Stimulated activated CD8-positive, alpha-beta memory T cell treated with anti-CD3 and anti-CD28 coated beads, Interleukin-15, amount 100 ng/mL, for 4 hours (primary cell): Measurements from ENCODE around the gene IGFBPL1.
"Not testable (repeated sequence)": the region's sequence is repeated elsewhere in the genome, so short reads cannot be mapped to it uniquely, and the experiment has no call there.

ENCODE experiments used
- DNase-seq, 2 donors: peaks; one replicate each; pipeline ENCODE4 v3.0.0-alpha.2; 2020; ENCODE audit warnings: low read depth in 2 of 2

The IGFBPL1 gene, protein sequence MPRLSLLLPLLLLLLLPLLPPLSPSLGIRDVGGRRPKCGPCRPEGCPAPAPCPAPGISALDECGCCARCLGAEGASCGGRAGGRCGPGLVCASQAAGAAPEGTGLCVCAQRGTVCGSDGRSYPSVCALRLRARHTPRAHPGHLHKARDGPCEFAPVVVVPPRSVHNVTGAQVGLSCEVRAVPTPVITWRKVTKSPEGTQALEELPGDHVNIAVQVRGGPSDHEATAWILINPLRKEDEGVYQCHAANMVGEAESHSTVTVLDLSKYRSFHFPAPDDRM

DNA sequence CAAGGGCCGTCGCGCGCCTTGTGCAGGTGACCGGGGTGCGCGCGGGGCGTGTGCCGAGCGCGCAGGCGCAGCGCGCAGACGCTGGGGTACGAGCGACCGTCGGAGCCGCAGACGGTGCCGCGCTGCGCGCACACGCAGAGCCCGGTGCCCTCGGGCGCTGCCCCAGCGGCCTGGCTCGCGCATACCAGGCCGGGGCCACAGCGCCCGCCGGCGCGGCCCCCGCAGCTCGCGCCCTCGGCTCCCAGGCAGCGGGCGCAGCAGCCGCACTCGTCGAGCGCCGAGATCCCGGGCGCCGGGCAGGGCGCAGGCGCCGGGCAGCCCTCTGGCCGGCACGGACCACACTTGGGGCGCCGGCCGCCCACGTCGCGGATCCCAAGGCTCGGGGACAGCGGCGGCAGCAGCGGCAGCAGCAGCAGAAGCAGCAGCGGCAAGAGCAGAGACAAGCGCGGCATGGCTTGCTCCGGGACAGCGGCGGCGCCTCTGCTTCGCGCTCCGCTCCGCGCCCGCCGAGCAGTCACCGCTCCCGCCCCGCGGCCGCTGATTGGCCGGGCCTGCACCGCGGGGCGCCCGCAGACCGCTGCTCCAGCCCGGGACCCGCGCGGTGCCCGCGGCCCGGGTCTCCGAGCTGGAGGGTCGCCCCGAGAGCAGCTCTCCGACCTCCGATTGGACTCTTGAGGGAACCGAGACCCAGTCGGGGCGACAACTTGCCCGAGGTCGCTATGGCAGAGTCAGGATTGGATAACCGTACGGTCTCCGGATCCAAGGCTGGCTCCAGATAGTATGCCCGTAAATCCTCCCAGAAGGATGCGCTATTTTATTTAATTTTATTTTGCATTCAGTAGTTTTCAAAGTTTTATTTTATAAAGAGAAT, at the start of gene IGFBPL1:
Gene IGFBPL1 (minus strand): TSS at position 482 of the 871 bp plus-strand sequence. CDS start 30 bp downstream, at position 452.
- DNase-seq = no peak

GRCh38 chr9:38472583-38473249, 48.5 kb upstream of the IGFBPL1 start:
- DNase-seq = not testable (repeated sequence)

- no peak for DNase-seq
These were observed 43.1 kb upstream of the IGFBPL1 start for GRCh38 chr9:38467404-38467803.

- DNase-seq = no peak
These were observed 29.6 kb upstream of the IGFBPL1 start for GRCh38 chr9:38453835-38454234.

DNA sequence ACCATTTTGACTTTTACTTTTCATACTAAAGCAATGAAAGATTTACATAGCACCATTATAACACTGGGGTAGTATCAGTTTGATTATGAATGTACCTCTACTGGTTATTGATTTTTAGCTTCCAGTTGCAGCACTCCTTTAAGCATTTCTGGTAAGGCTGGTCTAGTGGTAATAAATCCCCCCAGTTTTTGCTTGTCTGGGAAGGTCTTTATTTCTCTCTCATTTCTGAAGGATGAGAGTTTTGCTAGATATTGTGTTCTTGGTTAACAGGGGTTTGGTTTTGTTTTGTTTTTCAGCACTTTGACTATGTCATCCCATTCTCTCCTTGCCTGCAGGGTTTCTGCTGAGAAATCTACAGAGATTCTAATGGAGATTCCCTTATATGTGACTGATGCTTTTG, 26.9 kb upstream of the IGFBPL1 start:
- no peak for DNase-seq

- no peak for DNase-seq
These were observed 23.4 kb upstream of the IGFBPL1 start for GRCh38 chr9:38447703-38448102.

- DNase-seq = no peak
These were observed 21.1 kb upstream of the IGFBPL1 start for GRCh38 chr9:38445154-38446043.

GRCh38 chr9:38443597-38443996, 19.3 kb upstream of the IGFBPL1 start:
- DNase-seq = no peak

DNA sequence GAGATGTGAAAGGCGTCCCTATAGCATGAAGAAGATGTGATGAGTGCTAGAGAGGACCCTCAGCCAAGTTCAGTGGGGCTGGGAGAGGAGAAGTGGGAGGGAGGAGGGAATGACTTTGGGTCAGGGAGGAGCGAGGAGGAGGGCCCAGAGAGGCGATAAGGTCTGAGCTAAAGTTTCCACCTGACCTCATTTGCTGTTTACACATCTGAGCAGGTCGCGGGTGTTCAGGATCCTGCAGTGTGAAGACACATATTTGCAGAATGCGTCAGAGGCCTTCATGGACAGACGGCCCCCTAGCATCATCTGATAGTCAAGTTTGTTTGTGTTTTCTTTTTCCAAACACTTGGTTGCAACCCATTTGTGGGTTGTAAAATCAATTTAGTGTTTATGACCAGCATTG, 18.9 kb upstream of the IGFBPL1 start:
- no peak for DNase-seq

DNA sequence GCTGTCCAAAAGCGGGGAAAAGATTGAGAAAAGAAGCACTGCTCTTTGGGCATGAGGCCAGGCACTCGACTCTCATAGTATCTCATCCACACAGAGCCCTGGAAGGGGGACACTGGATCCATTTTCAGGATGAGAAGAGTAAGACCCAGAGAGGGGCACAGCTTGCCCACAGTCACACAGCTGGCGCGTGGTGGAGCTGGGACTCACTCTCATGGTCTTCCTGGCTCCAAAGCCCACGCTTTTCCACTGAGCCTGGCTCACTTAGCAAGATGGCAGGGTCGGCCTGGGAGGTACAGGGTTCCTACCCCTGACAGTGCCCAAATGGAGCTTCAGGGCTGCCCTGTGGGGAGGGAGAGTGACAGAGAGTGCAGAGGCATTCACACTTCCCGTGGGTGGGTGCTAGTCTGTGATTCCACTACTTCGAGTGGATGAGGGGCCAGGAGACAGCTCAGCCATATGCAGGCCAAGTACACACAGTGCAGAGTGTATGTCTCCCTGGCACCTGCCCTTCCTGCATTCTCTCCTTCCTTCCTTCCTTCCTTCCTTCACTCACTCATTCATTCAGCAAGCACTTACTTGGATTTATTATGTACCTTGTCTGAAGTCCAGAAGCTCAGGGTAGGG, 18.3 kb upstream of the IGFBPL1 start:
- DNase-seq = no peak

DNA sequence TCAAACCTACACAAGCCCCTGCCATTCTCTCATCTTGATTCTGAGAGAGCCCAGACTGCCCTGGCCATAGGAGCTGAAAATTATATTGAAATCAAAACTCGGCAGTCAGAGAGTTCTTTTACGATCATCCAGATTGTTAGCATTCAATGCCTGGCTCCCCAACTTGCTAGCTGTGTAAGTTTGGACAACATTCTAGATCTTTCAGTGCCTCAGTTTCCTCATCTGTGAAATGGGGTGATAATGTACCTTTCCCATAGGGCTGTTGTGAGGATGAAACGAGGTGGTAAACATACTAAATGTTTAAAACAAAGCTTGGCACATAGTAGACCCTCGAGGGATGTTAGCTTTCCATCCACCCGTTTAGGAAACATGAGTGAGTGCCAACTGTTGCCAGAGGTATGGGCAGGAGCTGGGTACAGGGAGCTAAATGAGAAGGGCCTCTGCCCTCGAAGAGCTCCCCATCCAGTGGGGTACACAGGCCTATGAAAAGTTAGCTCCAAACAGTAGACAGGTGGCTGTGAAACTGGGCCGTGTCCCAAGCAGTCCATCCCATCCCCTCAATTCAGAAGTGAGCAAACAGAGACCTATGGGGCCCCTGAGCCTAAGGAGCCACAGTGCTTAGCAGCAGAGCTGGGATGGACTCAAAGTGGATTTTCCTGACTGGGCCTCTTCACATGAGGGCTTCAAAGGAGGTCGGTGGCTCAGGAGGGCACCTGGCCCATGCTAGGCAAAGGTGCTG, 17.3 kb upstream of the IGFBPL1 start:
- DNase-seq = no peak

GRCh38 chr9:38440516-38440915, 16.3 kb upstream of the IGFBPL1 start:
- DNase-seq = no peak

DNA sequence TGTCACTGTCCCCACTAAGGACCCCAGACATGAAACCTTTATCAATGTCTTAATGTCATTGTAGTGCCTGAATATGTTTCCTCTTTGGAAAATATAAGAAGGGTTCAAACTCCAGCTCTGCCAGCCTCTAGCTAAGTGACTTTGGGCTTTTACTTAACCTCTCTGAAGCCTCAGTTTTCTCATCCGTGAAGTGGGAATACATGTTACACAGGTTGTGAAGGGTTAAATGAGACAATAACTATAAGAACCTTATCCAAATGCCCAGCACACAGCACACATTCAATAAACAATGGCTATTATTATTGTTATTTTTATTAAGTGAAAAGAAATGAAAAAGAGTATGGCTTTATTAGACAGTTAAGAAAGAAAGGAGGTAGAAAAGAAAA, 15.7 kb upstream of the IGFBPL1 start:
- no peak for DNase-seq

- DNase-seq = no peak
These were observed 15.1 kb upstream of the IGFBPL1 start for GRCh38 chr9:38439291-38439915.

DNA sequence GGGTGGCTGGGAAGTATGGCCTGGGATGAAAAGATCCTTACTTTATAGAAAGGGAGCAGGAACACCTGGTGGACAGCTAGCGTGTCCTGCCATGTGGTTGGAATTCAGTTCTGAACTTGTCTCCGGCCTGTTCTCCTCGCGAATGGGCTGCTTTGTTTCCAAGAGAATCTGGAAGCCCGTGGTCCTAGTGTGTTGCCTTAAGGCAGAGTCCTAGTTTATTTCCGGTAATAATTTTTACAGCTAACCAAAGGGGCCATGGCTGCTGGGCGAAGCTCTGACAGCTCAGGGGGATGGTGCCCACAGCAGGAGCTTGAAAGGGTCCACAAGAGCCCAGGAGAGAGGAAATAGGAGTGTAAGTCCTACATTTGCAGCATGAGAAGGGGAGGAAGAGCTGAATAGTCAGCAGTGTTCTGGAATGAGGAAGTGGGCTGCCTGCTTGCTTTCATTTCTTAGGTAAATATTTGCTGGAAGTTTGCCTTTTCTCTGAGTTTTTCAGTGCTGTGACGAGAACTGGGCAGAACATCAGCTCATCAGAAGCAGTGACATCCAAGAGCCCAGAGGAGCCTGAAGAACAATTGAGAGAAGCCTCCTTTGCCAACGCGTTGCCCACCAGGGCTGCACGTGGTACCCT, 13.1 kb upstream of the IGFBPL1 start:
- no peak for DNase-seq

DNA sequence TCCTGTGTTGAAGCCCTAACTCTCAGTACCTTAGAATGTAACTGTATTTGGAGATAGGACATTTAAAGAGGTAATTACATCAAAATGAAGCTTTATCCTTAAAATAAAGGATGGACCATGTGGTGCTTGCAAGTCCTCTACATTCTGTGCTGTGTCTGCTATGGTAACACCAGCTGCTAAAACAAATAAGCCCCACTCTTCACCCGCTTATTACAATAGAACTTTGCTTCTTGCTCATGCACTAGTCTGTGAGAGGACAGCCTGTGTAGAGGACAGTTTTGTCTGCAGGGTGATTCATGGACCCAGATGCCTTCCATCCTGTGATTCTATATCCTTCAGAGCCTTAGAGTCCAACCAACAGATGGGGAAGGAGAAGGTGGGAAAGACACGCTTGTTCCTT, 12.5 kb upstream of the IGFBPL1 start:
- no peak for DNase-seq

GRCh38 chr9:38435521-38435920, 11.3 kb upstream of the IGFBPL1 start:
- no peak for DNase-seq

DNA sequence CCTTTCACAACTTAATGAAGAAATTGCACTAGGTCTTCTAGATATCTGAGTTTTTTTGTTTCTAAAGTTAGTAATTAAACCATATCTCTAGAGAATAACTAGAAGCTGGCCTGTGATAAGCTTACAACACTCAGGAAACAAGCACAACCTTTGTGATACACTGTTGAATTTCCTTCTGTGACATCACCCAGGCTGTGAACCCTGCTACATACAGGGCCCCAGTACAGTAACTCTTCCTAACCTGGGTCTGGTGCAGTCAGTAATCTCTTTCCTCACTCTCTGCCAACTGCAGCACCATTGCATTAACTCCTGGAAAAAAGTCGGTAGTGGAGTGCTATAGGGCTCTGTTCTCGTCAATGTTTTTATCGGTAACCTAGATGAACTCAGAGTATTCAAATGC, 10.6 kb upstream of the IGFBPL1 start:
- no peak for DNase-seq

DNA sequence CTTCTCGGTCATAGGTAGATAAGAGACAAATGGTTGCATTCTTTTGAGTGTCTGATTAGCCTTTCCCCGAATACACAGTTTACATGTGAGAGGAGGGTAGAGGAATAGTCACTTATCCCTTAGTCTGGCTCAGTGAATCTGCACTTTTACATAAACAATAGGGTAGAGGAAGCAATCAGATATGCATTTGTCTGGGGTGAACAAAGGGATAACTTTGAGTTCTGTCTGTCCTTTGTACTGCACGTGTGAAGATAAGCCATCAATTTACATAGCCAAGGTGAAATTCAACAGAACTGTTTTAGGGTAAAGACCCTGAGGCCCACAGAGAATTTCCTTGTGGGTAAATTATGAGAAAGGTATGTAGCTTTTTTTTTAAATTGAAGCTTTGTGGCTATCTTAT, 10.1 kb upstream of the IGFBPL1 start:
- DNase-seq = no peak
